ENCODE data around the gene RB1.

The RB1 gene

DNA sequence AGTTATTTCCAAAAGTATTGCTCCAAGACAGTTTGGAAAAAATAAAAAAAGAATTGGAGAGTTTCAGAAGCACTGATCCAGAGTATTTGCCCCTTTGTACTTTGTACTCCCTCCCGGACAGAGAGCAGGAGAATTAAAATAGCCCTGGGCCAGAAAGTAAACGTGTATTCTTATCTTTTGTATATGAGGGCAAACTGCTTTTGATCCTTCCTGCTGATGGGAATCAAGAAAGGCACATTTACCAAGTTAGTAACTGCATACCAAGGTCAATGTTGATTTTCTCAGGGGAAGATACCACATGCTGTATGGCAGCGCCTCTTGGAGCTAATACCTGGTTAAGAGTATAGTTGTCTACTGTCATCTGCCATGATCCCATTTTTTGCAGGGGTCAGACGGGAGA lies 10.9 kb upstream of the RB1 start:
- Histone ChIP-seq H3K36me3 (ENCODE audit: control insufficient read depth, insufficient read depth, low read length) (no peaks in the 10 kb centered on the region), H3K27me3 (ENCODE audit: control insufficient read depth, insufficient read depth, low read length) (no peaks in the 10 kb centered on the region), H3K4me2 (ENCODE audit: low read length) (no peak overlapping the region), H3K9me3 (ENCODE audit: control insufficient read depth, low read length) (no peaks in the 10 kb centered on the region), H3K4me3 (ENCODE audit: low read depth, low read length) (no peak overlapping the region), H3K79me2 (no peaks in the 10 kb centered on the region), H3K27ac (no peak overlapping the region), H3K9ac (no peak overlapping the region), H2AFZ (no peak overlapping the region), H3K4me1 (no peaks in the 10 kb centered on the region)
- TF ChIP-seq, protein P1, sequence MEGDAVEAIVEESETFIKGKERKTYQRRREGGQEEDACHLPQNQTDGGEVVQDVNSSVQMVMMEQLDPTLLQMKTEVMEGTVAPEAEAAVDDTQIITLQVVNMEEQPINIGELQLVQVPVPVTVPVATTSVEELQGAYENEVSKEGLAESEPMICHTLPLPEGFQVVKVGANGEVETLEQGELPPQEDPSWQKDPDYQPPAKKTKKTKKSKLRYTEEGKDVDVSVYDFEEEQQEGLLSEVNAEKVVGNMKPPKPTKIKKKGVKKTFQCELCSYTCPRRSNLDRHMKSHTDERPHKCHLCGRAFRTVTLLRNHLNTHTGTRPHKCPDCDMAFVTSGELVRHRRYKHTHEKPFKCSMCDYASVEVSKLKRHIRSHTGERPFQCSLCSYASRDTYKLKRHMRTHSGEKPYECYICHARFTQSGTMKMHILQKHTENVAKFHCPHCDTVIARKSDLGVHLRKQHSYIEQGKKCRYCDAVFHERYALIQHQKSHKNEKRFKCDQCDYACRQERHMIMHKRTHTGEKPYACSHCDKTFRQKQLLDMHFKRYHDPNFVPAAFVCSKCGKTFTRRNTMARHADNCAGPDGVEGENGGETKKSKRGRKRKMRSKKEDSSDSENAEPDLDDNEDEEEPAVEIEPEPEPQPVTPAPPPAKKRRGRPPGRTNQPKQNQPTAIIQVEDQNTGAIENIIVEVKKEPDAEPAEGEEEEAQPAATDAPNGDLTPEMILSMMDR (IDR thresholded peaks at IDR 0.05), result no peak

GRCh38 chr13:48294653-48295052 lies 8.9 kb upstream of the RB1 start:
- no peaks in the 10 kb centered on the region for H3K9me3 ChIP-seq (ENCODE audit: control insufficient read depth, low read length)
- H3K9ac ChIP-seq, result no peak overlapping the region
- H3K4me3 ChIP-seq (ENCODE audit: low read depth, low read length), result no peak overlapping the region
- no peak overlapping the region for H3K4me2 ChIP-seq (ENCODE audit: low read length)
- H3K27me3 ChIP-seq (ENCODE audit: control insufficient read depth, insufficient read depth, low read length), result no peaks in the 10 kb centered on the region
- H2AFZ ChIP-seq, result no peak overlapping the region
- no peaks in the 10 kb centered on the region for H3K4me1 ChIP-seq
- TF ChIP-seq, protein P1 (IDR thresholded peaks at IDR 0.05), result no peak
- no peak overlapping the region for H3K27ac ChIP-seq
- no peaks in the 10 kb centered on the region for H3K36me3 ChIP-seq (ENCODE audit: control insufficient read depth, insufficient read depth, low read length)
- H3K79me2 ChIP-seq, result no peaks in the 10 kb centered on the region

- H3K4me1 ChIP-seq, result no peaks in the 10 kb centered on the region
- no peak overlapping the region for H3K9ac ChIP-seq
- no peak overlapping the region for H2AFZ ChIP-seq
- H3K79me2 ChIP-seq, result no peaks in the 10 kb centered on the region
- H3K27me3 ChIP-seq (ENCODE audit: control insufficient read depth, insufficient read depth, low read length), result no peaks in the 10 kb centered on the region
- no peak overlapping the region for H3K27ac ChIP-seq
- no peaks in the 10 kb centered on the region for H3K9me3 ChIP-seq (ENCODE audit: control insufficient read depth, low read length)
- TF ChIP-seq, protein P1 (IDR thresholded peaks at IDR 0.05), result no peak
- no peaks in the 10 kb centered on the region for H3K36me3 ChIP-seq (ENCODE audit: control insufficient read depth, insufficient read depth, low read length)
- H3K4me3 ChIP-seq (ENCODE audit: low read depth, low read length), result no peak overlapping the region
- H3K4me2 ChIP-seq (ENCODE audit: low read length), result no peak overlapping the region
Observed at GRCh38 chr13:48295271-48295670, 8.3 kb upstream of the RB1 start.

GRCh38 chr13:48296528-48296927 lies 7.0 kb upstream of the RB1 start:
- no peaks in the 10 kb centered on the region for H3K4me1 ChIP-seq
- no peaks in the 10 kb centered on the region for H3K27me3 ChIP-seq (ENCODE audit: control insufficient read depth, insufficient read depth, low read length)
- TF ChIP-seq, protein P1 (IDR thresholded peaks at IDR 0.05), result no peak
- no peaks in the 10 kb centered on the region for H3K79me2 ChIP-seq
- no peak overlapping the region for H2AFZ ChIP-seq
- no peaks in the 10 kb centered on the region for H3K36me3 ChIP-seq (ENCODE audit: control insufficient read depth, insufficient read depth, low read length)
- H3K9ac ChIP-seq, result no peak overlapping the region
- H3K4me2 ChIP-seq (ENCODE audit: low read length), result no peak overlapping the region
- H3K4me3 ChIP-seq (ENCODE audit: low read depth, low read length), result no peak overlapping the region
- H3K9me3 ChIP-seq (ENCODE audit: control insufficient read depth, low read length), result no peaks in the 10 kb centered on the region
- no peak overlapping the region for H3K27ac ChIP-seq

- no peaks in the 10 kb centered on the region for H3K27me3 ChIP-seq (ENCODE audit: control insufficient read depth, insufficient read depth, low read length)
- H3K79me2 ChIP-seq, result no peaks in the 10 kb centered on the region
- no peak overlapping the region for H3K27ac ChIP-seq
- no peak overlapping the region for H3K4me2 ChIP-seq (ENCODE audit: low read length)
- H2AFZ ChIP-seq, result no peak overlapping the region
- H3K9ac ChIP-seq, result no peak overlapping the region
- TF ChIP-seq, protein P1 (IDR thresholded peaks at IDR 0.05), result no peak
- H3K9me3 ChIP-seq (ENCODE audit: control insufficient read depth, low read length), result no peaks in the 10 kb centered on the region
- H3K36me3 ChIP-seq (ENCODE audit: control insufficient read depth, insufficient read depth, low read length), result no peaks in the 10 kb centered on the region
- no peak overlapping the region for H3K4me3 ChIP-seq (ENCODE audit: low read depth, low read length)
- H3K4me1 ChIP-seq, result no peaks in the 10 kb centered on the region
Observed at GRCh38 chr13:48297131-48297786, 6.3 kb upstream of the RB1 start.

Measured in parathyroid adenoma (tissue), 2 donors.